ENCODE data around the gene EXD1.

DNA sequence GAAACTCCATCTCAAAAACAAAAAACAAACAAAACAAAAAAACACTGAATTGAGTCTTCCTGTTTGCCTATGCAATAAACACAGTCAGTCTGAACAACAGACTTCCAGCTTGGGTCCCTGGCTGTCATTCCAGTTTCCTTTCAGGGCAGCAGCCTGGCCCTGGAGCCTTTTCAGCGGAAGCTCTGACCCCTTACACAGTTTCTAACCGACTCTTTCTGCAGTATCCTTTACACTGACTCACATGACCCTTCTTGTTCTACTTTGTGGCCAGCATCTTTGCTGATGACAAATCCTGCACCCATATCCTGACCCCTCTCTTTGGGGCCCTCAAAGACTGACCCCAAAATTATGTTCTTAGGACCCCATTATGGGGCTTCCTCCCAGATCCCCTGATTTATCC, 76.1 kb downstream of the EXD1 start:
- TF ChIP-seq, protein P1, sequence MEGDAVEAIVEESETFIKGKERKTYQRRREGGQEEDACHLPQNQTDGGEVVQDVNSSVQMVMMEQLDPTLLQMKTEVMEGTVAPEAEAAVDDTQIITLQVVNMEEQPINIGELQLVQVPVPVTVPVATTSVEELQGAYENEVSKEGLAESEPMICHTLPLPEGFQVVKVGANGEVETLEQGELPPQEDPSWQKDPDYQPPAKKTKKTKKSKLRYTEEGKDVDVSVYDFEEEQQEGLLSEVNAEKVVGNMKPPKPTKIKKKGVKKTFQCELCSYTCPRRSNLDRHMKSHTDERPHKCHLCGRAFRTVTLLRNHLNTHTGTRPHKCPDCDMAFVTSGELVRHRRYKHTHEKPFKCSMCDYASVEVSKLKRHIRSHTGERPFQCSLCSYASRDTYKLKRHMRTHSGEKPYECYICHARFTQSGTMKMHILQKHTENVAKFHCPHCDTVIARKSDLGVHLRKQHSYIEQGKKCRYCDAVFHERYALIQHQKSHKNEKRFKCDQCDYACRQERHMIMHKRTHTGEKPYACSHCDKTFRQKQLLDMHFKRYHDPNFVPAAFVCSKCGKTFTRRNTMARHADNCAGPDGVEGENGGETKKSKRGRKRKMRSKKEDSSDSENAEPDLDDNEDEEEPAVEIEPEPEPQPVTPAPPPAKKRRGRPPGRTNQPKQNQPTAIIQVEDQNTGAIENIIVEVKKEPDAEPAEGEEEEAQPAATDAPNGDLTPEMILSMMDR (IDR thresholded peaks at IDR 0.05 in 8 of 11, conservative IDR thresholded peaks at IDR 0.05 in 3 of 11), result no peak
- TF ChIP-seq POLR2A (IDR thresholded peaks at IDR 0.05), result no peak

Measured in spleen (tissue), 7 donors.